CD4-positive, alpha-beta T cell treated with Interleukin-21 for 1 hour (primary cell): ENCODE measurements around the gene SLC5A6.

Experiments used
- DNase-seq: peaks from one replicate; pipeline ENCODE4 v3.0.0-alpha.2; 2020

The SLC5A6 gene

GRCh38 chr2:27211943-27212625 lies at the start of gene SLC5A6, which contains the start of gene ATRAID:
SLC5A6 (minus strand) TSS chr2:27212268; CDS start chr2:27207650, 4,618 bp downstream.
ATRAID (plus strand) TSS chr2:27212041; CDS start chr2:27212369, 328 bp downstream.
- DNase-seq: peak; percentile 89

GRCh38 chr2:27261241-27261925 lies 49.3 kb upstream of the SLC5A6 start:
- no peak for DNase-seq

GRCh38 chr2:27258051-27258450 lies 46.0 kb upstream of the SLC5A6 start:
- no peak for DNase-seq

- no peak for DNase-seq
These were observed 44.9 kb upstream of the SLC5A6 start for GRCh38 chr2:27256855-27257454.

GRCh38 chr2:27255660-27256059 lies 43.6 kb upstream of the SLC5A6 start:
- no peak for DNase-seq

- no peak for DNase-seq
These were observed 43.1 kb upstream of the SLC5A6 start for GRCh38 chr2:27255187-27255586.

GRCh38 chr2:27251766-27252165 lies 39.7 kb upstream of the SLC5A6 start:
- no peak for DNase-seq

- DNase-seq: no peak
These were observed 38.7 kb upstream of the SLC5A6 start for GRCh38 chr2:27250652-27251379.

- peak; percentile 41 for DNase-seq
These were observed 38.0 kb upstream of the SLC5A6 start for GRCh38 chr2:27249891-27250651.

GRCh38 chr2:27249159-27249890 lies 37.3 kb upstream of the SLC5A6 start:
- no peak for DNase-seq

- DNase-seq: no peak
These were observed 35.8 kb upstream of the SLC5A6 start for GRCh38 chr2:27247893-27248292.

GRCh38 chr2:27245626-27246025 lies 33.6 kb upstream of the SLC5A6 start:
- DNase-seq: no peak

GRCh38 chr2:27245116-27245515 lies 33.0 kb upstream of the SLC5A6 start:
- no peak for DNase-seq

- DNase-seq: no peak
These were observed 31.5 kb upstream of the SLC5A6 start for GRCh38 chr2:27243391-27244130.

GRCh38 chr2:27242614-27242951 lies 30.5 kb upstream of the SLC5A6 start:
- DNase-seq: no peak

GRCh38 chr2:27241761-27242613 lies 29.9 kb upstream of the SLC5A6 start:
- no peak for DNase-seq

GRCh38 chr2:27240406-27240805 lies 28.3 kb upstream of the SLC5A6 start:
- DNase-seq: no peak

GRCh38 chr2:27238976-27239375 lies 26.9 kb upstream of the SLC5A6 start:
- no peak for DNase-seq

GRCh38 chr2:27237341-27237945 lies 25.4 kb upstream of the SLC5A6 start:
- DNase-seq: no peak

GRCh38 chr2:27236626-27237025 lies 24.6 kb upstream of the SLC5A6 start:
- no peak for DNase-seq
